Measurements from ENCODE around the gene NCOR1.

The NCOR1 gene

GRCh38 chr17:16023881-16024280, 191.5 kb downstream of the NCOR1 start:
- DNase-seq, result no peak

GRCh38 chr17:16019347-16019746, 196.0 kb downstream of the NCOR1 start:
- no peak for DNase-seq

DNA sequence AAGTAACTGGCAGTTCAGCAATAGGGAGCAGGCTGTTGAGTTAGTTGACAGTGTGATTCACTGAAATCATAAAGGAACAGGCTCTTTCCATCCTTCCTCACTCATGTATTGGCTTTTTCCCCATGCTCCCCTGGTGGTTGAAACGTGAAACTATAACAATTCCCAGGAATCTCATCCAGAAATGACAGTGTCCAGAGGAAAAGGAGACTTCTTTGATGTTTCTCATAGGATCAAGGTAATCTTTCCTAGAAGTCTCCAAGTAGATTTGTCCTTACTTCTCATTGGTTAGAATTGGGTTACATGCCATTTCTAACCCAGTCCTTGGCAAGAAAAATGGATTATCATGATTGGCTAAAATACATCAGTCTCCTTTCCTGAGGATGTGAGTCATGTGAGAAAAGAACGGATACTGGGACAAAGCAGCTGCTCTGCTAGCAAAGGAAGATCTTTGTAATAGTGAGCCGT, 201.4 kb downstream of the NCOR1 start:
- no peak for DNase-seq

- DNase-seq, result no peak
Measured at GRCh38 chr17:16007439-16007838, 207.9 kb downstream of the NCOR1 start.

DNA sequence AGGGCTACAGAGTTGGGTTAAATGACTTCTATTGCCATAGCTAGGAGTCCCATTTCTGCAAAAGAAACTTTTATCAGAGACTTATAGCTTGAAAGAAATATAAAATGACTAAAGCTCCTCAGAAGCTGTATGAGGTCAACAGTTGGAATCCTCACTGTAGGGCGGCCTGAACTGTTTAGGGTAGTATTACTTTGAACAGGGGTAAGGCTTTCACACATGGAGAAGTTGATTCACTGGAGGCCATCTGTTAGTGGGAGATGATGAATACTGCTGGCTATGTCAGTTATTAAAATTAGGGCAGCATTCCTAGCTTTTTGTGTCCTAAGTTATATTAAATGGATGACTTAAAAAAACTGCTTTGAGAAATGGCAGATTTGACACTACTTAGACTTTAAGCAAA, 209.7 kb downstream of the NCOR1 start:
- no peak for DNase-seq

DNA sequence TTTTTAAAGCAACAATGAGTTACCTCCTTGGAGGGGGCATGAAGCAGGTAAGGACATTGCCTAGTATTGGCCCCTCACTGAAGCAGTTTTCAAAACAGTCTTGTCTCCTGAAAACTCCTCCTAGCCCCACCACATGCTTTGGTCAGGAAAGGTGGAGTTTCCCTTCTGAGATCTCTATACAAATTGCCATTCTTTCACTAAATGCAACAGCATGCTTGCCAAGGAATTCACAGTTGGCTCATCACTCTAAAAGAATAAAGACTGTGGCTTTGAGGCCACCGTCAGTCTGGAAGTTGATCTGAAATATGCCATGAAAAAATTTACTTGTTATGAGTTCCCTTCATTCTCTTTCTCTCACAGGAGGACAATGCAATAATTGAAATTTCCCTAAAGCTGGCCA, 211.5 kb downstream of the NCOR1 start:
- no peak for DNase-seq

DNA sequence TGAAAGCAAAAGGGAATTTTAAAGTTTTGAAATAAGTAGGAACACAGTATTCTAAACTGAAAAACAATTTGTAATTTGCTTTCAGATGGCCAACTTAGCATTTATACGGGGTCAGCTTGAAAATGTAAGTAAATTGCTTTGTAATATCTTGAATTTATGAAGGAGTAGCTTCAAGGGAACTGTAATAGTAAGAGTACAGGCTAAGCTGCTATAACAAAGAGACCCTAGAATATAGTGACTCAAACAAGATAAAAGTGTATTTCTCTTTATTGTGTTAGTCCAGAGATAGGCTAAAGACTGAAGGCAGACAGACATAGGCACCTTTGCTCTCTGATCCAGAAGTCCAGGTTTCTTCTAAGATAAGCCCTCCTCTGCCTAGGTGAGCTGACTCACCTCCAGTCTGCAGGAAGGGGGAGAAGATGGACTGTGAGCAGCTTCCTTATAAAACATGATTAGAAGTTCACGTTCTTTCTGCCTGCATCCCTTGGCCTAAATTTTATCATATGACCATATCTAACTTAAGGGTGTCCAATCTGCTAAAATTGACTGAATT, 212.6 kb downstream of the NCOR1 start:
- no peak for DNase-seq

- DNase-seq, result no peak
Measured at GRCh38 chr17:16001226-16001897, 214.0 kb downstream of the NCOR1 start.

- peak in 4 of 6 experiments; percentile 14 to 69 (median 38) for DNase-seq
Measured at GRCh38 chr17:15999974-16000827, 215.1 kb downstream of the NCOR1 start.

GRCh38 chr17:15999141-15999973, 216.0 kb downstream of the NCOR1 start, which contains the start of the genes TTC19 and ZSWIM7:
TSS of gene TTC19 (plus strand) at chr17:15999824. CDS start at chr17:15999849, 25 bp downstream.
TSS of gene ZSWIM7 (minus strand) at chr17:15999704. CDS start at chr17:15999594, 110 bp downstream.
- DNase-seq, result peak; percentile 77 to 90 (median 83)

DNA sequence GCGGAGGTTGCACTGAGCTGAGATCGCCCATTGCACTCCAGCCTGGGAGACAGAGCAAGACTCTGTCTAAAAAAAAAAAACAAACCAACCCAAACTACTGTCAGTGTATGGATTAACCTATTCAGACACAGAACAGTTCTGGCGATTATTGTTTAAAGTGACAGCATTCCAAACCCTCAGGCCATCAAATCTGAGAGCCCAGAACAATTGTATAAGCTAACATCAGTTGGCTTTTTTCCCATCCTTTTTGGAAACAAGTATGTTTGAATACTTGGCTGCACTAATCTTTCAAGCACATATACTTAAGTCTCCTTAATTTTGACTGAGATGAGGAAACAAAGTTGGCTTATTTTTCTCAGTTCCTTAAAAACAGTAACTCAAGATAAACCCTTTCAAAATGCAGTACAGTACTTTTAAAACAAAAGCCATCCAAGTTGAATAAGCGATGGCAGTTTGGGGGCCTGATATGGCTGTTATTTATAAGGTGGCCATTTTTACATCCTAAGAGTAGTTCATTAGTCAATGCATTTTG, 217.2 kb downstream of the NCOR1 start:
- DNase-seq, result no peak

GRCh38 chr17:15996322-15996721, 219.0 kb downstream of the NCOR1 start:
- DNase-seq, result no peak

DNA sequence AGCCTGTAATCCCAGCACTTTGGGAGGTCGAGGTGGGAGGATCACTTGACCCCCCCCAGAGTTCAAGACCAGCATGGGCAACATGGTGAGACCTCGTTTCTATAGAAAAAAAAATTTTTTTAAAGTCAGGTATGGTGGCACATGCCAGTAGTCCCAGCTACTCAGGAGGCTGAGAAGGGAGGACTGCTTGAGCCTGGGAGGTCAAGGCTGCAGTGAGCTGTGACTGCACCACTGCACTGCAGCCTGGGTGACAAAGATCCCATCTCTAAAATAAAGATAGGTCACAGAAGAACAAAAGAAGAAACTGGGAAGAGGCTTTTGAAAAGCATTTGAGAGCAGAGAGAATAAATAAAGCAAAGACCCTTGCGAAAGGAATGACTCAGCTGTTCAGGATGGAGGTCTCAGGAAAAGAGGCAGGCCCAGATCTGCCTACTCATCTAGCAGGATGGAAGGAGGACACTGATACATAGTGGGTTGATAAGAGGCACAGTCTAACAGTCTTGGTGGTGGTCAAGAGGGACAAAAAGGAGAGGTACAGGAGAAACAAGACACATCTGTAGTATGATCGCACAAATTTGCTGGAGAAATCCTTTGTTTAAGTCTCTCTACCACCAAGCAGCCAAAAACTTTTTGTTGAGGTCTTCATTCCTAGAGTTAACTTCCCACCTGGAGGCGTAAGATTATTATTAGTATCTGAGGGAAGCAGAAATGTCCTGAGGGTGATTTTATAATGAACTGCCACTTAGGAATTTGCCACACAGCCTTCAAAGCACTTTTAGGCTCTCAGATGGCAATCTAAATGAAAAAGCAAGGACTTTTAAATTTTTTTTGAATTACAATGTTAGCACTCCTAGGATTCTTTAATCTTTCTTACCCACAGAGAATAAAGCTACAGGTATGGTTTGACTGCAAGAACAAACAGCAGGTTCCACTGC, 233.4 kb downstream of the NCOR1 start:
- no peak for DNase-seq

GRCh38 chr17:15981208-15981607, 234.1 kb downstream of the NCOR1 start:
- DNase-seq, result no peak
